ENCODE measurements around the gene CCR3.

- no peak for TF ChIP-seq CTCF (IDR thresholded peaks at IDR 0.05)
- TF ChIP-seq EP300 (IDR thresholded peaks at IDR 0.05) = no peak
Measured at GRCh38 chr3:46245146-46245545, 2.9 kb downstream of the CCR3 start.

Data from sigmoid colon (tissue), 4 donors.